HG02840 (cell line): Measurements from ENCODE around the gene LCNL1.

Experiments
- ATAC-seq: cut with Tn5 transposase; IDR thresholded peaks from one replicate; pipeline ENCODE4 v1.9.1; 2021; ENCODE audit warnings: mild to moderate bottlenecking, moderate library complexity, moderate number of reproducible peaks; ENCODE audit not compliant: unreplicated experiment, low FRiP score

The LCNL1 gene

DNA sequence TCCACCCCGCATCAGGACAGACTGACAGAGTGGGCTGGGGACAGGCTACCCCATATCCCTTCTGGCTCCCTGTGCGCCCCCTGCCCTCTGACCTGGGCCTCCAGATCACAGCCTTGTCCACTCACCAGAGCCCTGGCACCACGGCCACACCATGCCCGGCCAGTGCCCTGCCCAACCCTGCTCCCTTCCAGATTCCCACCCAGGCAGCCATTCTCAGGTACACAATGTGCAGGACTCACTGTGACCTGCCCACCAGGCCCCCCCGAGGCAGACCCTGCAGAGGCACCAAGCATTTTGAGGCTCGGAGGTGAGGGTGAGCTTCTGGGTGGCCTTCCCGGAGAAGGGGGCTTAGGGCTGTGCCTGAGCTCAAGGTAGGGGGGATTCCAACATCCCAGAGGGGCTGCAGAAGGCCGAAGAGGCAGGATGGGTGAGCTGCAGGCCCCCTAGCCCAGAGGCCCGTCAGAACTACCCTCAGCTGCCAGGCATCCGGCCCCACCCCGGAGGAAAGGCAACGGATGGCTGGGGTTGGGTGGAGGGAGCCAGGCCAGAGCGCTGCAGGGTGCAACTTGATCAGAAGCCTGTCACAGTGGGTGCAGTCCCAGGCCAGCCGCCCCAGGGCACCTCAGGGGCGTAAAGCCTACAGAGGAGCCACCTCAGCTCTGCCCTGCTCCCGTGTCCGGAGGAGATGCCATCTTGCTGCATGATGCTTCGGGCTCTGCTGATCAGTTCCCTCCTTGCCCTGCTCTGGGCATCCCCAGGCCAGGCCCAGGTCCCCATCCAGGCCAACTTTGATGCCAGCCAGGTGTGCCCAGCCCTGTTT, at the start of gene LCNL1:
TSS of gene LCNL1 (plus strand) at position 762 of the 820 bp plus-strand sequence. CDS start 594 bp downstream, outside the sequence.
- ATAC-seq, result no peak

DNA sequence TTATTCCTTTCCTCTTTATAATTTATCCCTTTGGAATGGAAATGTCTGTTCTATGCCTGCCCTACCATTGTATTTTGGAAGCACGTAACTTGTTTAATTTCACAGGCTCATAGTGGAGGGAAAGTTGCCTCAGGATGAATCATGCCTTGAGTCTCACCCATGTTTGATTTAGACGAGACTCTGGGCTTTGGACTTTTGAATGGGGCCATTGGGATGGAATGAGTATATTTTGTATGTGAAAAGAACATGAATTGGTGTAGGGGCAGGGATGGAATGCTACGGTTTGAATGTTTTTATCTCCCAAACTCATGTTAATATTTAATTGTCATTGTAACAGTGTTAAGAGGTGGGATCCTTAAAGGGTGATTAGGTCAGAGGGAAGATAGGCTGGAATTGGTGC, 48.5 kb upstream of the LCNL1 start:
- ATAC-seq, result no peak

DNA sequence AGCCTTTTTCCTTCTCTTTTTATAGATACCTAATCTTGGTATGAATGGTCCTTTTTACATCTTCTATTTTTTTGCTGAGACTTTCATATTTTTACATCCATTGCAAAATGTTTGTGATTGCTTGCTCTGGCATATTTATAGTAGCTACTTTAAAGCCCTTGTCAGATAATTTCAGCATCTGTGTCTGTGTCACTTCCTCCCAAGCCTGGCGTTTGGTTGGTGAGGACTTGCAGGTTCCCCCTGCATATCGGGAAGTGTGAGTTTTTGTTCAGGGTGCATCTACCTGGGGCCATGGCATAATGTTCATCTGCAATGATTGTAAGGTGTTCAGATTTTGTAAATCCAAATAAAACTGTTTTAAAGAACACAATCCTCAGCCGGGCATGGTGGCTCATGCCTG, 47.1 kb upstream of the LCNL1 start:
- no peak for ATAC-seq

- no peak for ATAC-seq
These were observed 46.1 kb upstream of the LCNL1 start for GRCh38 chr9:136936645-136937170.

DNA sequence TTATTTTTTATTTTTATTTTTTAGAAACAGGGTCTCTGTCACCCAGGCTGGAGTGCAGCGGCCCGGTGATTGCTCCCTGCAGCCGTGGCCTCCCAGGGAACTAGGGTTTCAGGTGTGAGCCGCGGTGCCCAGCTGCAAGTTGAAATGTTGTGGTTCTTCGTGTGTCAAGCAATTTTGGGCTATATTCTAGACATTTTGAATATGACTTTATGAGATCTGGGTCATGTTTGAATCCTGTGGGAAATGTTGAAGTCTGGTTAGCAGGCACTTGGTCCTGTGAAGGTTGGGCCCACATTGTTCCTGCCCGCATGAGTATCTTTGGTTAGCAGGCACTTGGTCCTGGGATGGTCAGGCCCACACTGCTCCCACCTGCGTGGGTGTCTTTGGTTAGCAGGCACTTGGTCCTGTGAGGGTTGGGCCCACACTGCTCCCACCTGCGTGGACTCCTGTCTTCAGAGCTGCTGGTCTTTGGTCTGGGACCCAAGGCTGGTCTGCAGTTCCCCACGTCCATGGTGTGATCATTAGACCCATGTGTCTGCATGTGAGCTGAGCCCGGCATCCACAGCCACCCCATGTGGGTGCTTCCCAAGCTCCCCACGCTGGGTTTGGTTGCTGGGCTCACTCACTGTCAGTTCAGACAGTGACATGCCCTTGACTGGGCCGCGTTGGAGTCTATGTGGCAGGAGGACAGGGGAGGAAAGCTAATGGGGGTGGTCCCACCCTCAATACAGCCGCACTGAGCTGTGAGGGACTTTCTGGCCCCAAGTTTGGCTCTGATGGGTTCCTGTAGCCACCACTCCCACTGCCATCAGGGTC, 45.4 kb upstream of the LCNL1 start:
- ATAC-seq, result no peak

DNA sequence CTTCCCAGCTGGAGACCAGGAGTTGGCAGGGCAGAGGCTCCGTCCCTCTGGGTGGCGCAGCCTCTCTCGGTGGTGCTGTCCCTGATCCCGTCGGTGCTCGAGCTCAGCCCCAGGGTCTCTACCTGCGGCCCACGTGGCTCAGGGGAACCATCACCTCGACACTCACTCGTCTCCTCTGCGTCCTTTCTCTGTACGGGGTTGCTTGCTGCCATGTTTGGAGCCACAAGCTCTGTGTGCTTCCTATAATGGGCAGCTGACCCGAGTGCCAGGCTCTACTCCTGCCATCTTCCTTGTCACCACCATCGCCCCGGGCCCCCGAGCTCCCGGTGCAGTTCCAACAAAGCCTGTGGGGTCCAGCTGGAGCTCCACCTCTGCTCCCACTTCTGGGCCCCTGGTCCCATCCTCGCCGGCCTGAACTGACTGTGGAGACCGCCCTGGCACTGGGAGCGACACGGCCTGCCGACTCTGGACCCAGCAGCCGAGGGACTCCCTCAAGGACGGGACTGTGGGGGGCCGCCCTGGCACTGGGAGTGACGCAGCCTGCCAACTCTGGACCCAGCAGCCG, 43.3 kb upstream of the LCNL1 start:
- no peak for ATAC-seq

DNA sequence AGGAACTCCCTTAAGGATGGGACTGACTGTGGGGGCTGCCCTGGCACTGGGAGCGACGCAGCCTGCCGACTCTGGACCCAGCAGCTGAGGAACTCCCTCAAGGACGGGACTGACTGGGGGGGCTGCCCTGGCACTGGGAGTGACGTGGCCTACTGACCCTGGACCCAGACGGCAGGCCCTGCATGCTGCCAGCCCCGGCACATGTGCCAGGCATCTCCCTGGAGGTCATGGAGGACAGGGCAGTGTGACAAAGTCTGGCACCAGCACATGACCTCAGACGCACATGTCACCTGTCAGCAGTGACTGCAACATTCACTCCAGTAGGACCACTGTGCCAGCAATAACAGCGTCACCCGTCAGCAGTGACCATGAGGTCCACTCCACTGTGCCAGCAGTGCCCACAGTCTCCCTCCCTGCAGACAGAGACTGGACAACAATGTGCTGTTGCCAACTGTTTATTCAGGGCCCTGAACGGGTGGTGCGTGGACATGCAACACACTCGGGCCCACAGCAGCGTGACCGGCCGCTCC, 42.7 kb upstream of the LCNL1 start:
- ATAC-seq, result no peak

DNA sequence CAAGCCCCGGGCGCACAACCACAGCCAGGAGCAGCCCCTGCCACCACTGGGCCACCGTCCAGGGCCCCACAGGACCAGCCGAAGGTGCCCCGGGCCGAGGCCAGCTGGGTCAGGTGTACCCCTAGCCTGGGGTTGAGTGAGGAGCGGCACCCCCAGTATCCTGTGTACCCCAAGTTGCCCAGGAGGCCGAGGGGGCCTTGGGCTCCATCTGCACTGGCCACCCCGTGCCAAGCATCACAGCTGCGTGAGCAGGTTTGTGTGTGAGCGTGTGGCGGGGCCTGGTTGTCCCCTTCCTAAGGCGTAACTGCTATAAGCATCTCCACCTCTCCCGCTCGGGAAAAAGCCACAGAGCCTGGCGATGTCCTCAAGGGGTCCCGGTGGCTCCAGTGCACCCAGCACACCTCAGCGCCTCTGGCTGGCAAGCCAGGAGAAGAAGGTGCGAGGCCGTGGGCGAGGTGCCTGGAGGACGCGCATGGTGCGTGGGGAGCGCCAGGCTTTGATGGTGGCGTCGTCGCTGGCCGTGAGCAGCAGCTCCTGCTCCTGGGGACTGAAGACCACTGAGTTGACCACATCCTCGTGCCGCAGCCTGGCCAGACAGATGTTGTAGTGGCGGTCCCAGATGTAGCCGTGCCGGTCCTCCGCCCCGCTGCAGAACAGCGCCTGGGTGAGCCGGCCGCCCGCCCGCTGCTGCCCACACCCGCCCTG, 42.1 kb upstream of the LCNL1 start:
- no peak for ATAC-seq

GRCh38 chr9:136941231-136942111, 41.3 kb upstream of the LCNL1 start:
- ATAC-seq, result no peak

- no peak for ATAC-seq
These were observed 40.5 kb upstream of the LCNL1 start for GRCh38 chr9:136942112-136942880.

DNA sequence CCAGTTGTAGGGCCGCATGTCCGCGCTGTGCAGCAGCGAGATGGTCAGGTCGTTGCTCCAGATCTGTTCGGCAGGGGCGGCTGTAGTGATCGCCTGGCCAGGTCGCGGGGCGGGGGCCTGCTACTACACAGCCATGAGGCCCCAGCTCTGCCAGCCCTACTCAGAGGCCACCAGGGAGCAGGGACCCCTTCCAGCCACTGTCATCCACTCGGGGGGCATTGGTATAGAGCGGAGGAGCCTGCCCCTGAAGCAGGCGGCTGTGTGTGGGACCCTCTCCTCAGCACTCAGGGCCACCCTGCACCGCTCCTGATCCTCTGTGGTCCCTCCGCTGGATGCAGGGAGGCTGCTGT, 39.9 kb upstream of the LCNL1 start:
- no peak for ATAC-seq

- peak; percentile 4 for ATAC-seq
These were observed 39.2 kb upstream of the LCNL1 start for GRCh38 chr9:136943291-136944211.

- no peak for ATAC-seq
These were observed 38.6 kb upstream of the LCNL1 start for GRCh38 chr9:136944212-136944518.

- peak; percentile 65 for ATAC-seq
These were observed 38.1 kb upstream of the LCNL1 start, which contains the start of the genes C8G and FBXW5 for GRCh38 chr9:136944519-136945332. Gene C8G, plus strand, starts transcription at chr9:136945243. Its CDS starts 78 bp downstream, at chr9:136945321. Gene FBXW5, minus strand, starts transcription at chr9:136944738. Its CDS starts 655 bp downstream, at chr9:136944083.

DNA sequence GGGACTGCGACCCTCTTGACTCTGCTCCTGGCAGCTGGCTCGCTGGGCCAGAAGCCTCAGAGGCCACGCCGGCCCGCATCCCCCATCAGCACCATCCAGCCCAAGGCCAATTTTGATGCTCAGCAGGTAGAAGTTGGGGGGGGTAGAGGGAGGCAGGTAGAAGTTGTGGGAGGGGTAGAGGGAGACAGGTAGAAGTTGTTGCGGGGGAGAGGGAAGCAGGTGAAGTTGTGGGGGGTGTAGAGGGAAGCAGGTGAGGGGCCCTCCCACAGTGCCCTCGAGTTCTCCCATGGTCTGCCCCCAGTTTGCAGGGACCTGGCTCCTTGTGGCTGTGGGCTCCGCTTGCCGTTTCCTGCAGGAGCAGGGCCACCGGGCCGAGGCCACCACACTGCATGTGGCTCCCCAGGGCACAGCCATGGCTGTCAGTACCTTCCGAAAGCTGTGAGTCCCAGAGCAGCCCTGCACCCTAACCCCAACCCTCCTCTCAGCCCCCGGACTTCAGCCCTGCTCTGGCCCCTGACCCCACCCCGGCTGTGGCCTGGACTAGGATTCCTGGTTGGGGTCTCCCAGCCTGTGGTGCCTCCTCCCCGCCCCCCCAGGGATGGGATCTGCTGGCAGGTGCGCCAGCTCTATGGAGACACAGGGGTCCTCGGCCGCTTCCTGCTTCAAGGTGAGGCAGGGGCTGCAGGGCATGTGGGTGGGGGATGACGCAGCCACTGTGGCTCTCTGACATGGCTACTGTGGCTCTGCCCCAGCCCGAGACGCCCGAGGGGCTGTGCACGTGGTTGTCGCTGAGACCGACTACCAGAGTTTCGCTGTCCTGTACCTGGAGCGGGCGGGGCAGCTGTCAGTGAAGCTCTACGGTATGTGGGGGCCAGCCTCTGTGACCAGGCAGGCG, 37.2 kb upstream of the LCNL1 start:
- ATAC-seq, result no peak
